ENCODE data around the gene ERG.

GRCh38 chr21:38413958-38414548 is 84.2 kb downstream of the ERG start:
- TF ChIP-seq CTCF (conservative IDR thresholded peaks at IDR 0.05; ENCODE audit: low read depth in 2 of 2) (no peak), POLR2AphosphoS5 (IDR thresholded peaks at IDR 0.05; ENCODE audit: low read depth) (no peak), REST (IDR thresholded peaks at IDR 0.05; ENCODE audit: unreplicated experiment) (peak; percentile 41), EZH2 (IDR thresholded peaks at IDR 0.05; ENCODE audit: low read depth, unreplicated experiment) (no peak)
